Thymus (tissue), 11 donors: Measurements from ENCODE around the gene CAT. TPM values are rescaled to one million over a fixed set of nuclear protein-coding genes. Genes with fewer than 3 reads are reported as not detected.

Source experiments
- DNase-seq, 9 donors: peaks; one replicate each; pipeline ENCODE4 v3.0.0-alpha.2; 2013; ENCODE audit warnings: low spot score in 9 of 9, low read depth in 6 of 9, missing footprints in 1 of 9
- H3K27ac ChIP-seq, 2 donors: one replicate each; pipeline ENCODE4 v1.5.1; 2013; ENCODE audit warnings: control low read depth in 1 of 2, low read depth in 1 of 2, low read length in 1 of 2, mild to moderate bottlenecking in 1 of 2, moderate library complexity in 1 of 2
- H3K27me3 ChIP-seq, 2 donors: one replicate each; pipeline ENCODE4 v1.5.1; 2013; ENCODE audit warnings: low read length in 1 of 2; ENCODE audit not compliant: control insufficient read depth in 2 of 2, insufficient read depth in 1 of 2
- H3K36me3 ChIP-seq, 2 donors: one replicate each; pipeline ENCODE4 v1.5.1; 2013; ENCODE audit warnings: low read length in 1 of 2, mild to moderate bottlenecking in 1 of 2, moderate library complexity in 1 of 2; ENCODE audit not compliant: control insufficient read depth in 2 of 2, insufficient read depth in 2 of 2
- H3K4me1 ChIP-seq, 2 donors: one replicate each; pipeline ENCODE4 v1.5.1; 2013; ENCODE audit warnings: low read length in 2 of 2; ENCODE audit not compliant: control insufficient read depth in 2 of 2, insufficient read depth in 2 of 2
- H3K4me3 ChIP-seq, 2 donors: one replicate each; pipeline ENCODE4 v1.5.1; 2013; ENCODE audit warnings: low read length in 2 of 2, control low read depth in 1 of 2, mild to moderate bottlenecking in 1 of 2
- H3K9me3 ChIP-seq, 2 donors: one replicate each; pipeline ENCODE4 v1.5.1; 2013; ENCODE audit warnings: low read length in 1 of 2, mild to moderate bottlenecking in 1 of 2; ENCODE audit not compliant: control insufficient read depth in 2 of 2, insufficient read depth in 1 of 2
- WGBS: extraction: QIAGEN DNeasy Blood & Tissue Kit; methylation state at CpG from one replicate; pipeline ENCODE4 v1.1.7; 2013; 5-methylcytosine and 5-hydroxymethylcytosine counted together
- polyA plus RNA-seq: library from polyadenylated mRNA; stranded (reverse); fragments of 200-250 nt; gene quantifications from one replicate; pipeline ENCODE4 v1.2.3, GENCODE V29; 2013
- total RNA-seq: library from RNA; stranded (reverse); fragments of 120-200 nt; gene quantifications from one replicate; pipeline ENCODE4 v1.2.4, GENCODE V29; 2013
- donor health status: healthy.

CAT gene
- total and polyA plus RNA-seq, 2 donors, result 69.6 to 92.4 TPM

DNA sequence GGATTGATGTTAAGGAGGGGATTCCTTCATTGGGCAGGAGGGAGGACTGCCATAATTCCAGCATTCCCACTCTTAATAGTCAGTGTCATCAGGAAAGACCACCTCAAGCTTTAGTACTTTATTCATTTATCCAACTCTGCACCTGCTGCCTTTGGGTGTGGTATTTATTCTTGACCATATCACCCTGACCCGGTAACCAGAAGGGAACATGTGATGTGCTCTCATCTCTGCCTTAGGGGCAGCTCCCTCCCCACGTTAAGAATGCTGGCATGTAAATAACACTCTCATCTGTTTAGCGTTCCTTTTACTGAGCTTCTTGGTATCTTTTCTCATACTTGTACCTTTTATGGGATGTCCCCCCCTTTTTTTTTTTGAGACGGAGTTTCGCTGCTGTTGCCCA is 7.7 kb downstream of the CAT start:
- H3K4me1 ChIP-seq, result peaks cover 10 to 20% of the 10 kb centered on the region in 2 donors
- H3K27ac ChIP-seq, result no peak overlapping the region
- no peak for DNase-seq
- 84% methylated on average over 5 of the region's 5 CpGs for WGBS
- H3K4me3 ChIP-seq, result no peak overlapping the region
- no peaks in the 10 kb centered on the region for H3K9me3 ChIP-seq
- no peaks in the 10 kb centered on the region for H3K27me3 ChIP-seq
- H3K36me3 ChIP-seq, result peaks cover 14 to 19% of the 10 kb centered on the region in 2 donors

DNA sequence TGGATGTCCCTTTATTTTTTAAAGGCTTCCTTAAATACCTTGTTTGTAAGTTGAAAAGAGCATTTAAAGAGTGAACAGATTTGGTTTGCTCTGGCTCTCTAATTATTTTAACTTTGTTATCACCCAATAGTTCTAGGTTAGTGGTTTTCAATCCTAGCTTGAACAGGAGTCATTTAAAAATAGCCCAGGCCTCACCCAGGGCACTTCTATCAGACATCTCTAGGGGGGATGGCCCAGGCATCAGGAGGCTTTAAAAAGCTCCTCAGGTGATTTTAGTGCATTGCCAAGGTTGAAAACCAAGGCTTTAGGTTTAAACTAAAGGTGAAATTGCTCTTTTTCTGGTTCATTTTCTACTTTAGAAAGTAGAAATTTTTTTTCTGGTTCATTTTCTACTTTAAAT is 8.3 kb downstream of the CAT start:
- H3K4me3 ChIP-seq, result no peak overlapping the region
- peaks cover 9 to 20% of the 10 kb centered on the region in 2 donors for H3K4me1 ChIP-seq
- H3K27me3 ChIP-seq, result no peaks in the 10 kb centered on the region
- H3K9me3 ChIP-seq, result no peaks in the 10 kb centered on the region
- no peak overlapping the region for H3K27ac ChIP-seq
- DNase-seq, result no peak
- peaks cover 14 to 19% of the 10 kb centered on the region in 2 donors for H3K36me3 ChIP-seq

DNA sequence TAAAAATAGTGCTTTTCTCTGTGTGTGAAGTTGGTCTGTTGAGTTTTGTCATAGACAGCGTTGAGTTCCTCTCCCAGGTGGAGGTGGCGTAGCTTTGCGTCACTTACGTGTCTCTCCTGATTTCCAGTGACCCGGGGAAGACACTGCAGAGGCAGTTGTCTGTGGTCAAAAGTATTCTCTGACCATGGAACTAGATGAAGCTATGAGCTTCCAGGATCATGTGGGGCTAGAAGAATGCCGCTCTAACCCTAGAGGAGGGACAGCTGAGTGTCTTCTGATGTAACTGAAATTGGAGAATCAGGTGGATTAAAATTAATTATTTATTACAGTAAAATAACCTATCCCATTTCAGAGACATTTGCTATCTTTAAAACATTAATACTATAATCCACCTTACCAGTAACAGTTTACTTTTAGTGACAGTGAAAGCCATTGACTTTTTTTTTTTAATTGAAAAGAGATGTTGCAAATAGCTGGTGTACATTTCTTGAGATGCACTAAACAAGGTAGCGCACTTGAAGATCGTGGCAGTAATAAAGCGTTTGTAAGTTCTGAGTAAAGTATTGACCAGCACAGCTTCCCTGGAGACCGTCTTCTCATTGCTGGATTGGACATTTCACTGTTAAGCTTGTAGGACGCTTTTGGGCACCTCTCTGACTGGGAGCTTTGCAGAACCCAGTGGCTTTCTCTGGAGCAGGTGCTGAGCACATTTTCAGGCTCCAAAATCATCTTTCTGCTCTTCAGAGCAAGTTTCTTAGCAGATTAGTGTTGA is 9.7 kb downstream of the CAT start:
- no peaks in the 10 kb centered on the region for H3K9me3 ChIP-seq
- H3K4me1 ChIP-seq, result peaks cover 9 to 20% of the 10 kb centered on the region in 2 donors
- no peak overlapping the region for H3K27ac ChIP-seq
- H3K27me3 ChIP-seq, result no peaks in the 10 kb centered on the region
- no peak overlapping the region for H3K4me3 ChIP-seq
- 81% methylated on average over 11 of the region's 11 CpGs for WGBS
- H3K36me3 ChIP-seq, result peaks cover 23 to 33% of the 10 kb centered on the region in 2 donors
- DNase-seq, result no peak

DNA sequence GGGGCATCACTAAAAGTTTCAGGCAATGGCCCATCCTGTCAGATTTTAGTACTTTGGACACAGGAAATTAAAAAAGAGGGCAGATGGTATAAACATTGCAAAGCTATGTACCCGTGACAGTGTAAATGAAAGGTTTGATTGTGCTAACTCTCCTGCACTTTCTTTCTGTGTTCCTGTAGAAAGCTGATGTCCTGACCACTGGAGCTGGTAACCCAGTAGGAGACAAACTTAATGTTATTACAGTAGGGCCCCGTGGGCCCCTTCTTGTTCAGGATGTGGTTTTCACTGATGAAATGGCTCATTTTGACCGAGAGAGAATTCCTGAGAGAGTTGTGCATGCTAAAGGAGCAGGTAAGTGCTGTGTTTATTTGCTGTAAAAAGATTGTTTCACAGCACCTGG is 10.3 kb downstream of the CAT start:
- DNase-seq, result peak in 1 of 9 donors; percentile 27
- peaks cover 27 to 38% of the 10 kb centered on the region in 2 donors for H3K36me3 ChIP-seq
- H3K27ac ChIP-seq, result no peak overlapping the region
- WGBS, result 8% methylated on average over 3 of the region's 3 CpGs
- H3K4me3 ChIP-seq, result no peak overlapping the region
- H3K4me1 ChIP-seq, result peaks cover 9 to 20% of the 10 kb centered on the region in 2 donors
- H3K9me3 ChIP-seq, result no peaks in the 10 kb centered on the region
- H3K27me3 ChIP-seq, result no peaks in the 10 kb centered on the region

DNA sequence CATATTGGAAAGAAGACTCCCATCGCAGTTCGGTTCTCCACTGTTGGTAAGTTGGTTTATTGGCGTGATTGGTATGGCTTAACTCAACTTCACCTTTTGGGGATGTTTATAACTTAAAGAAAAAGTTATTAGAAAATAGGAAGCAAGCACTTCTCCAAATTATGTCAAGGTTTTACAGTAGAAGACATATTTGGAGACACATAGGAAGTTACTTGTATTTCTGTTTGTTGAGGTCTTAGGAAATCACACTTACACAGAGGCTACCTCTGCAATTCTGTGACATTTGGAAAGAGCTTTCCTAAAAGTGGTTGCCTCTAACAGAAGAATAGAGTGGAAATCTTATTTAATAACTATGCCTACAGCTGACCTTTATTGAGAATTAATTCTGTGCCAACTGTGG is 12.3 kb downstream of the CAT start:
- H3K27ac ChIP-seq, result no peak overlapping the region
- peaks cover 33 to 55% of the 10 kb centered on the region in 2 donors for H3K36me3 ChIP-seq
- H3K4me3 ChIP-seq, result no peak overlapping the region

DNA sequence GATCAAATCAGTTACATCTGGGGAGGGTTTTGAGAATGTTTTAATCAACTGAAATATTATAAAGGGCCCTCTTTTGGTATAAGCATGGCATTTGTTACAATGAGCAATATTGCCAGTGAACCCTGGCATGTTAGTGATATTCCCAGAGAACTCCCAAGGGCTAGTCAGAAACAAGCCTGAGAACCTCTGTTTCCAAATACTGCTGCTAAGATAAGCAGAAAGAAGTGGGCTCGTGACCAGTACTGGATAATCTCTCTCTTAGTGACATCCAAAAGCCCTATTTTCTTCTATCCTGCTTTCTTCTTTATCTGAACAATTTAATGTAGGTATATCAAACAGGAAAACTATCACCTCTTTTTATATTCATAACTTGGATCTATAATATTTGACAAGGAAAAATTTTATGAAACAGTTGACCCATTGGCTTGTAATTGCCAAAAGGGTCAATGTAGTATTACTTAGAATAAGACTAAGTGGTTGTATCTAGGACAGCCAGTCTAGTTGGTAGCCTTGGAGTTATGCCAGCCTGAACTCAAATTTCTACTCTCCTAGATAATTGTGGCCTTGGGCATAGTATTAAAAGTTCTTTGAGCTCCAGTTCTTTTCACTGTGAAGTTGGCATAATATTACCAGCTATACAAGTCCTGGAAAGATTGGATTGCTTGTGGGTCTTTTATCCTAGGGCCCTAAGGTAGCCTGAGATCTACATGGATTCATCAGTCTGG is 15.7 kb downstream of the CAT start:
- Histone ChIP-seq H3K27me3 (no peaks in the 10 kb centered on the region), H3K4me1 (peaks cover 0 to 3% of the 10 kb centered on the region in 2 donors), H3K4me3 (no peak overlapping the region), H3K36me3 (peaks cover 46 to 83% of the 10 kb centered on the region in 2 donors), H3K9me3 (no peaks in the 10 kb centered on the region), H3K27ac (no peak overlapping the region)
- DNase-seq, result no peak
- 98% methylated on average over 1 of the region's 1 CpG for WGBS

More for the DNA sequence above, 12.3 kb downstream of the CAT start:
- DNase-seq, result no peak
- H3K27me3 ChIP-seq, result no peaks in the 10 kb centered on the region
- 98% methylated on average over 3 of the region's 3 CpGs for WGBS
- H3K9me3 ChIP-seq, result no peaks in the 10 kb centered on the region
- peaks cover 9 to 20% of the 10 kb centered on the region in 2 donors for H3K4me1 ChIP-seq

DNA sequence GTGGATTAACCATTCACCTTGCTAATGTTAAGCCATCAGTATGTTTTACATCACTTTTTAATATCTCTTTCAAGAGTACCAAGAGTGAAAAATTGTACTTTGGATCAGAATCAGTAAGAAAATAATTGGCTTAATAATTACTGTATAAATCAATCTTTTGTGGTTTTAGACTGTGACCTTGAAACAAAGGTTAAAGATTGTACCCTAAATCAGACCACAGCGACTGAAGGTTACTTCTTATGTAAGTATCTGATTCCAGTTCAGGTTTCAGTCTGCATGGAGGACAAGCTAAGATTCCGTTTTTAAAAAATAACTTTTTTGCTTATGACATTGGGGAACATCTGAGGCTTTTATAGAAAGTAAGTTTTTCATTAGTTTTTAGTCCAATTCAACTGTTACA is 18.9 kb downstream of the CAT start:
- Histone ChIP-seq H3K27me3 (no peaks in the 10 kb centered on the region), H3K27ac (no peak overlapping the region), H3K4me3 (no peak overlapping the region), H3K4me1 (no peaks in the 10 kb centered on the region), H3K9me3 (no peaks in the 10 kb centered on the region), H3K36me3 (peaks cover 40 to 74% of the 10 kb centered on the region in 2 donors)
- WGBS, result 96% methylated on average over 2 of the region's 2 CpGs
- no peak for DNase-seq

DNA sequence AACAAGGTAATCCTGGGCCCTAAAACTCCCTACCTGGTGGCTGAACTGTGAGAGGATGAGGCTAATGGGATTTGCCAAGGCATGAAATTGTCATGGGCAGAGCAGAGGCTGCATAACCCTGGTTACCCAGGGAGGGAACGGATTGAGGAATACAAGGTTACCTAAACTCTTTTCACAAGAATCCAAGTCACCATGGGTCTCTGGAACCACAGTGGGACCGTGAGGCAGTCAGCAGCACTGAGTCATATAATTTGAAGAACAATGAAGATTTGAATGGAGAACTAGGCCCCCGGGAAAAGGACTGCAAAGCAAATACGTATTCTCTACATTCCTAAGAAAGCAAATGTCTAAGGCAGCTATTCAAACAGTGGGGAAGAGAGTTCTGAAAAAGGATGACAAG is 19.8 kb downstream of the CAT start:
- WGBS, result 94% methylated on average over 4 of the region's 4 CpGs
- Histone ChIP-seq H3K27ac (no peak overlapping the region), H3K27me3 (no peaks in the 10 kb centered on the region), H3K4me1 (no peaks in the 10 kb centered on the region), H3K36me3 (peaks cover 42 to 71% of the 10 kb centered on the region in 2 donors), H3K9me3 (no peaks in the 10 kb centered on the region), H3K4me3 (no peak overlapping the region)
- no peak for DNase-seq

DNA sequence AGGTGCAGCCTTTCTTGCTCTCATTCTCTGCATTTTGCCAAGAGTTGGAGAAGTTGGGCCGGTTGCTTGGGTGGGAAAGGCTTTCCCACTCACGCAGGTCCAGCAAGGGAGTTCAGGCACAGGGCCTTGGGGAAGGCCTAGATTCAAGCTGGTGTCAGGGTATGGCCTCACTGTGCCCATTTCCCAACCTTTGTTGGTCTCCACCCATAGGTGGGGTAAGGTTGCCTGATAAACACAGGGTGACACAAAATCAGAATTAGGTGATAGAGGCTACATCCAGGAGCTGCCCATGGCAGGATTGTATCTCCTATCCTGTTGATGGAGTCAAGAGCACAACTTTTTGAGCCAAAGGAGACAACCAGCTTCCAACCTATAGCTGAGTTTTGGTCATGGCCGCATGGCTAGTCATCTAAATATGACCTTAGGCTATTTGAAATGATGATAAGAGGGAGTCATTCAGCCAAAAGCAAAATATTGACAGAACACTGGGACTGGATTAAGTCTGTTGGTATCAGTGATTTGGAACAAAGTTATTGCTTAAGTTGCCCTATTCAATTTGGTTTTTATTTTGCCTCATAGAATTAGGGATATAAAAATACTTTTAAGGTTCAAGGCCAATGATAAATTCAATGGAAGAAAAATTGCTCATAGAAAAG is 20.9 kb downstream of the CAT start:
- no peaks in the 10 kb centered on the region for H3K9me3 ChIP-seq
- WGBS, result 97% methylated on average over 3 of the region's 3 CpGs
- no peaks in the 10 kb centered on the region for H3K27me3 ChIP-seq
- DNase-seq, result no peak
- H3K36me3 ChIP-seq, result peaks cover 45 to 70% of the 10 kb centered on the region in 2 donors
- H3K4me1 ChIP-seq, result no peaks in the 10 kb centered on the region
- H3K27ac ChIP-seq, result no peak overlapping the region
- H3K4me3 ChIP-seq, result no peak overlapping the region
